IPS-20b (cell line): ENCODE data around the gene ZYG11B.
"Not testable (repeated sequence)": the region's sequence is repeated elsewhere in the genome, so short reads cannot be mapped to it uniquely, and the experiment has no call there.

Source experiments
- H3K27ac ChIP-seq: one replicate; pipeline ENCODE4 v1.5.1; 2013; ENCODE audit warnings: low read length
- H3K27me3 ChIP-seq: 2 replicates; pipeline ENCODE4 v1.6.1; 2013; ENCODE audit warnings: mild to moderate bottlenecking, low read length, inconsistent platforms; ENCODE audit not compliant: insufficient read depth
- H3K36me3 ChIP-seq: 2 replicates; pipeline ENCODE4 v1.6.1; 2013; ENCODE audit warnings: low read depth, mild to moderate bottlenecking, inconsistent platforms, low read length, moderate library complexity; ENCODE audit not compliant: insufficient read depth
- H3K4me1 ChIP-seq: 2 replicates; pipeline ENCODE4 v1.6.1; 2013; ENCODE audit warnings: mild to moderate bottlenecking, control low read depth, inconsistent platforms, low read length, moderate library complexity; ENCODE audit not compliant: insufficient read depth
- H3K4me3 ChIP-seq: 2 replicates; pipeline ENCODE4 v1.5.1; 2013; ENCODE audit warnings: mild to moderate bottlenecking, low read length, inconsistent platforms
- H3K9ac ChIP-seq: 2 replicates; pipeline ENCODE4 v1.6.1; 2013; ENCODE audit warnings: low read depth, mild to moderate bottlenecking, inconsistent platforms, low read length, moderate library complexity
- H3K9me3 ChIP-seq: 2 replicates; pipeline ENCODE4 v1.6.1; 2013; ENCODE audit warnings: mild to moderate bottlenecking, low read depth, low read length, inconsistent platforms; ENCODE audit not compliant: insufficient read depth

ZYG11B gene

GRCh38 chr1:52746189-52746588, 19.9 kb downstream of the ZYG11B start:
- Histone ChIP-seq H3K9me3 (no peaks in the 10 kb centered on the region; the same call in 1 of the 2 replicates), H3K9ac (no peak overlapping the region), H3K27me3 (no peaks in the 10 kb centered on the region), H3K27ac (no peak overlapping the region), H3K4me1 (no peaks in the 10 kb centered on the region), H3K4me3 (no peak overlapping the region), H3K36me3 (no peaks in the 10 kb centered on the region)

GRCh38 chr1:52747450-52747849, 21.2 kb downstream of the ZYG11B start:
- no peak overlapping the region for H3K4me3 ChIP-seq
- no peak overlapping the region for H3K27ac ChIP-seq
- no peak overlapping the region for H3K9ac ChIP-seq
- H3K4me1 ChIP-seq = no peaks in the 10 kb centered on the region
- H3K27me3 ChIP-seq = no peaks in the 10 kb centered on the region
- no peaks in the 10 kb centered on the region for H3K9me3 ChIP-seq
- no peaks in the 10 kb centered on the region for H3K36me3 ChIP-seq

GRCh38 chr1:52748119-52748518, 21.9 kb downstream of the ZYG11B start:
- no peak overlapping the region for H3K9ac ChIP-seq
- H3K9me3 ChIP-seq = no peaks in the 10 kb centered on the region

GRCh38 chr1:52749496-52749895, 23.2 kb downstream of the ZYG11B start:
- H3K27me3 ChIP-seq, H3K9ac ChIP-seq, H3K4me3 ChIP-seq, H3K9me3 ChIP-seq, H3K27ac ChIP-seq, H3K4me1 ChIP-seq, H3K36me3 ChIP-seq: not testable (repeated sequence)

More at GRCh38 chr1:52748119-52748518, 21.9 kb downstream of the ZYG11B start:
- Histone ChIP-seq H3K4me3 (no peak overlapping the region), H3K4me1 (no peaks in the 10 kb centered on the region), H3K27me3 (no peaks in the 10 kb centered on the region), H3K27ac (no peak overlapping the region), H3K36me3 (no peaks in the 10 kb centered on the region)

- H3K4me1 ChIP-seq, H3K36me3 ChIP-seq, H3K27me3 ChIP-seq, H3K9me3 ChIP-seq, H3K27ac ChIP-seq, H3K4me3 ChIP-seq, H3K9ac ChIP-seq: not testable (repeated sequence)
These were observed 23.9 kb downstream of the ZYG11B start for GRCh38 chr1:52750139-52750538.

GRCh38 chr1:52751589-52752483, 25.6 kb downstream of the ZYG11B start:
- Histone ChIP-seq H3K36me3 (no peaks in the 10 kb centered on the region), H3K27ac (no peak overlapping the region), H3K4me1 (peaks cover 3% of the 10 kb centered on the region; the same call in 1 of the 2 replicates), H3K9me3 (no peaks in the 10 kb centered on the region), H3K27me3 (no peaks in the 10 kb centered on the region), H3K9ac (no peak overlapping the region), H3K4me3 (no peak overlapping the region)

- Histone ChIP-seq H3K4me3 (no peak overlapping the region), H3K27me3 (no peaks in the 10 kb centered on the region), H3K4me1 (peaks cover 3% of the 10 kb centered on the region; the same call in 1 of the 2 replicates), H3K9ac (no peak overlapping the region), H3K27ac (no peak overlapping the region), H3K36me3 (0 out of 2 replicates have a peak, but pooled peaks cover 5% of the 10 kb centered on the region), H3K9me3 (no peaks in the 10 kb centered on the region)
These were observed 26.2 kb downstream of the ZYG11B start for GRCh38 chr1:52752484-52752826.

- Histone ChIP-seq H3K9ac (no peak overlapping the region), H3K4me1 (peaks cover 3% of the 10 kb centered on the region; the same call in 1 of the 2 replicates), H3K9me3 (no peaks in the 10 kb centered on the region)
These were observed 26.9 kb downstream of the ZYG11B start for GRCh38 chr1:52753169-52753568.

GRCh38 chr1:52756020-52756419, 29.8 kb downstream of the ZYG11B start:
- Histone ChIP-seq H3K27me3 (no peaks in the 10 kb centered on the region), H3K4me3 (no peak overlapping the region), H3K36me3 (0 out of 2 replicates have a peak, but pooled peaks cover 5% of the 10 kb centered on the region), H3K9ac (no peak overlapping the region), H3K9me3 (no peaks in the 10 kb centered on the region), H3K27ac (no peak overlapping the region), H3K4me1 (peaks cover 3% of the 10 kb centered on the region; the same call in 1 of the 2 replicates)

More at GRCh38 chr1:52753169-52753568, 26.9 kb downstream of the ZYG11B start:
- no peaks in the 10 kb centered on the region for H3K27me3 ChIP-seq
- no peak overlapping the region for H3K27ac ChIP-seq
- H3K4me3 ChIP-seq = no peak overlapping the region
- H3K36me3 ChIP-seq = 0 out of 2 replicates have a peak, but pooled peaks cover 5% of the 10 kb centered on the region

- Histone ChIP-seq H3K36me3 (0 out of 2 replicates have a peak, but pooled peaks cover 5% of the 10 kb centered on the region), H3K4me3 (no peak overlapping the region), H3K9me3 (no peaks in the 10 kb centered on the region), H3K27ac (no peak overlapping the region), H3K9ac (no peak overlapping the region), H3K27me3 (no peaks in the 10 kb centered on the region), H3K4me1 (peaks cover 3% of the 10 kb centered on the region; the same call in 1 of the 2 replicates)
These were observed 33.7 kb downstream of the ZYG11B start for GRCh38 chr1:52759908-52760307.

- Histone ChIP-seq H3K9me3 (no peaks in the 10 kb centered on the region), H3K36me3 (peaks cover 15% of the 10 kb centered on the region), H3K27me3 (no peaks in the 10 kb centered on the region), H3K9ac (no peak overlapping the region), H3K27ac (no peak overlapping the region), H3K4me1 (no peaks in the 10 kb centered on the region), H3K4me3 (no peak overlapping the region)
These were observed 41.5 kb downstream of the ZYG11B start for GRCh38 chr1:52767596-52768280.
